Stimulated activated CD8-positive, alpha-beta memory T cell treated with anti-CD3 and anti-CD28 coated beads, Interleukin-7, amount 100 ng/mL, for 24 hours (primary cell): ENCODE measurements around the gene MAP2K3.
A peak's percentile ranks its signal among the peaks of the same experiment; 100 is the strongest.

Experiments
- DNase-seq: peaks from one replicate; pipeline ENCODE4 v3.0.0-alpha.2; 2020; ENCODE audit warnings: low read depth

MAP2K3 gene

GRCh38 chr17:21252796-21253645, 31.5 kb upstream of the MAP2K3 start, which contains the start of gene NATD1:
Gene NATD1, minus strand, starts transcription at chr17:21253410. Its CDS starts 146 bp downstream, at chr17:21253264.
- peak; percentile 47 for DNase-seq

- DNase-seq: no peak
Observed at GRCh38 chr17:21253646-21254441, 30.7 kb upstream of the MAP2K3 start.

- no peak for DNase-seq
Observed at GRCh38 chr17:21258593-21258992, 25.9 kb upstream of the MAP2K3 start.

GRCh38 chr17:21262259-21262993, 22.1 kb upstream of the MAP2K3 start:
- DNase-seq: no peak

- no peak for DNase-seq
Observed at GRCh38 chr17:21263376-21263775, 21.1 kb upstream of the MAP2K3 start.

- no peak for DNase-seq
Observed at GRCh38 chr17:21268596-21269188, 15.8 kb upstream of the MAP2K3 start.

GRCh38 chr17:21269394-21269793, 15.1 kb upstream of the MAP2K3 start:
- no peak for DNase-seq

GRCh38 chr17:21271454-21272183, 12.9 kb upstream of the MAP2K3 start:
- no peak for DNase-seq

- no peak for DNase-seq
Observed at GRCh38 chr17:21272250-21272649, 12.3 kb upstream of the MAP2K3 start.

GRCh38 chr17:21272881-21273792, 11.4 kb upstream of the MAP2K3 start:
- DNase-seq: no peak

GRCh38 chr17:21275047-21275578, 9.4 kb upstream of the MAP2K3 start:
- no peak for DNase-seq

GRCh38 chr17:21275579-21276263, 8.8 kb upstream of the MAP2K3 start:
- peak; percentile 95 for DNase-seq

GRCh38 chr17:21276264-21276588, 8.3 kb upstream of the MAP2K3 start:
- DNase-seq: no peak

GRCh38 chr17:21277332-21277731, 7.2 kb upstream of the MAP2K3 start:
- DNase-seq: no peak

- DNase-seq: no peak
Observed at GRCh38 chr17:21278450-21279197, 5.9 kb upstream of the MAP2K3 start.

- no peak for DNase-seq
Observed at GRCh38 chr17:21279198-21279535, 5.3 kb upstream of the MAP2K3 start.

- DNase-seq: no peak
Observed at GRCh38 chr17:21279582-21279981, 4.9 kb upstream of the MAP2K3 start.

GRCh38 chr17:21280081-21280518, 4.4 kb upstream of the MAP2K3 start:
- DNase-seq: peak; percentile 83

GRCh38 chr17:21282231-21282630, 2.3 kb upstream of the MAP2K3 start:
- DNase-seq: no peak
